Naive thymus-derived CD8-positive, alpha-beta T cell (primary cell): ENCODE results near the gene KIF3A. TPM values are rescaled to one million over a fixed set of nuclear protein-coding genes. Genes with fewer than 3 reads are reported as not detected.

Experiments
- ATAC-seq, 2 donors: fragments of 150-1000 bp; cut with Tn5 transposase in 1 of 2; sonication (Bioruptor Pico), chemical (Tn5 transposase) in 1 of 2; 1 replicate in 1 of 2; 2 replicates in 1 of 2; pipeline ENCODE4 v1.10.0; 2021; ENCODE audit warnings: mild to moderate bottlenecking in 2 of 2, moderate library complexity in 2 of 2
- POLR2A ChIA-PET: fragments of 350-600 bp; sonication (Branson Sonifier 250); formaldehyde crosslinking; loops from one replicate; lab custom pipeline; 2021; ENCODE audit warnings: antibody characterized with exemption; lab: Charles Lee
- DNase-seq, 10 donors: peaks; one replicate each; pipeline versions ENCODE4 v3.0.0 to v3.0.0-alpha.2; 2020 to 2022
- H3K27ac Mint-ChIP-seq, 10 donors: one replicate each; pipeline ENCODE4 v1.8.0; 2020 to 2022; ENCODE audit warnings: mild to moderate bottlenecking in 10 of 10, mixed read lengths in 10 of 10, moderate library complexity in 4 of 10, inconsistent platforms in 1 of 10
- H3K27me3 Mint-ChIP-seq, 5 donors: one replicate each; pipeline ENCODE4 v1.8.0; 2021 to 2022; ENCODE audit warnings: mixed read lengths in 5 of 5
- H3K36me3 Mint-ChIP-seq, 3 donors: one replicate each; pipeline ENCODE4 v1.8.0; 2020 to 2022; ENCODE audit warnings: mixed read lengths in 3 of 3, mild to moderate bottlenecking in 2 of 3, inconsistent platforms in 1 of 3
- H3K4me1 Mint-ChIP-seq, 4 donors: one replicate each; pipeline ENCODE4 v1.8.0; 2021 to 2022; ENCODE audit warnings: mixed read lengths in 4 of 4
- H3K4me3 Mint-ChIP-seq, 10 donors: one replicate each; pipeline ENCODE4 v1.8.0; 2020 to 2022; ENCODE audit warnings: mild to moderate bottlenecking in 10 of 10, mixed read lengths in 10 of 10, moderate library complexity in 6 of 10, inconsistent platforms in 1 of 10
- H3K9me3 Mint-ChIP-seq, 9 donors: one replicate each; pipeline ENCODE4 v1.8.0; 2020 to 2022; ENCODE audit warnings: mixed read lengths in 9 of 9, mild to moderate bottlenecking in 3 of 9, inconsistent platforms in 1 of 9, moderate library complexity in 1 of 9
- polyA plus RNA-seq, 3 donors: library from polyadenylated mRNA; unstranded; fragments of 300-500 nt; fragmentation: Illumina TruSeq; gene quantifications; one replicate each; pipeline ENCODE4 v1.2.3, GENCODE V29; 2021
- total RNA-seq, 8 experiments: library from RNA in 2 of 8; stranded (reverse) in 2 of 8; gene quantifications; one replicate each; pipeline ENCODE4 v1.2.3 and lab custom pipeline; 2021 to 2026

KIF3A gene
- total and polyA plus RNA-seq, 5 experiments from 2014 or later: 8.5 to 16.9 (median 13.5) TPM

GRCh38 chr5:132669455-132669820, 67.9 kb downstream of the KIF3A start:
- POLR2A ChIA-PET: no interaction called here
- no peaks in the 10 kb centered on the region for H3K36me3 Mint-ChIP-seq
- ATAC-seq (no peak), DNase-seq (no peak)
- no peak overlapping the region for H3K4me3 Mint-ChIP-seq
- peaks cover 0 to 2% (median under 1%) of the 10 kb centered on the region in 4 donors for H3K4me1 Mint-ChIP-seq
- peaks cover 0 to 9% (median 0%) of the 10 kb centered on the region in 5 donors for H3K27me3 Mint-ChIP-seq
- no peaks in the 10 kb centered on the region for H3K9me3 Mint-ChIP-seq
- H3K27ac Mint-ChIP-seq: no peak overlapping the region

DNA sequence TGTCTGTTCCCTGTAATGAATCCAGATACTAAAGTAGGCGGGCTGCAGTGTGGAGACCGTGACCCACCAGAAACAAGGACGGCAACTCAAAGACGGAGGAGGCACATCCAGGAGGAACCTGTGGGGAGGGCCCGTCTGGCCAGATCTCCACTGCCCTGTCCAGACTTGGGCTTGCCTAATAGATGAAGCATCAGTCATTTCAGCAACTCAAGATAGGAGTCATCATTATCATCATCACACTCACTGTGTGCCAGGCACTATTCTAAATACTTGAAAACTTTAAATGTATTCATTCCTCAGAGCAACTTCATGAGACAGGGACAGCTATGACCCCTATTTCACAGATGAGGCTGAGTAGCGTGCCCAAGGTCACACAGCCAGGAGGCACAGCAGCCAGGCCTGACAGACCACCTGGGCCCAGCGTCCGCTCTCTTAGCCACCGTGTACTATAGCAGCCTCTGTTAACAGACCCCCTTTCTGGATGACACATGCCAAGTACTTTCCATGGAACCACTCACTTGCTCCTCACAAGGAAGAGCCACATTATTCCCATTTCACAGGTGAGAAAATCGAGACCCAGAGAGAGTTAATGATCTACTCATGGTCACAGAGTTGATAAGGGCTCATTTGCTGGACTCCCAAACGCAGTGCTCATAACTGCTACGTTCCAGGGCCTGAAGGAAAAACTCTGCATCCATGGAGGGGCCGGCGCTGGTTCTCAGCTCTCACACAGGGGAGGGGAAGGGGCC, 68.5 kb downstream of the KIF3A start:
- H3K27me3 Mint-ChIP-seq: peaks cover 0 to 9% (median 0%) of the 10 kb centered on the region in 5 donors
- peaks cover 0 to 4% (median under 1%) of the 10 kb centered on the region in 4 donors for H3K4me1 Mint-ChIP-seq
- no peak for ATAC-seq
- H3K27ac Mint-ChIP-seq: no peak overlapping the region
- H3K9me3 Mint-ChIP-seq: no peaks in the 10 kb centered on the region
- no peak overlapping the region for H3K4me3 Mint-ChIP-seq
- POLR2A ChIA-PET: no interaction called here
- no peak for DNase-seq
- H3K36me3 Mint-ChIP-seq: no peaks in the 10 kb centered on the region

DNA sequence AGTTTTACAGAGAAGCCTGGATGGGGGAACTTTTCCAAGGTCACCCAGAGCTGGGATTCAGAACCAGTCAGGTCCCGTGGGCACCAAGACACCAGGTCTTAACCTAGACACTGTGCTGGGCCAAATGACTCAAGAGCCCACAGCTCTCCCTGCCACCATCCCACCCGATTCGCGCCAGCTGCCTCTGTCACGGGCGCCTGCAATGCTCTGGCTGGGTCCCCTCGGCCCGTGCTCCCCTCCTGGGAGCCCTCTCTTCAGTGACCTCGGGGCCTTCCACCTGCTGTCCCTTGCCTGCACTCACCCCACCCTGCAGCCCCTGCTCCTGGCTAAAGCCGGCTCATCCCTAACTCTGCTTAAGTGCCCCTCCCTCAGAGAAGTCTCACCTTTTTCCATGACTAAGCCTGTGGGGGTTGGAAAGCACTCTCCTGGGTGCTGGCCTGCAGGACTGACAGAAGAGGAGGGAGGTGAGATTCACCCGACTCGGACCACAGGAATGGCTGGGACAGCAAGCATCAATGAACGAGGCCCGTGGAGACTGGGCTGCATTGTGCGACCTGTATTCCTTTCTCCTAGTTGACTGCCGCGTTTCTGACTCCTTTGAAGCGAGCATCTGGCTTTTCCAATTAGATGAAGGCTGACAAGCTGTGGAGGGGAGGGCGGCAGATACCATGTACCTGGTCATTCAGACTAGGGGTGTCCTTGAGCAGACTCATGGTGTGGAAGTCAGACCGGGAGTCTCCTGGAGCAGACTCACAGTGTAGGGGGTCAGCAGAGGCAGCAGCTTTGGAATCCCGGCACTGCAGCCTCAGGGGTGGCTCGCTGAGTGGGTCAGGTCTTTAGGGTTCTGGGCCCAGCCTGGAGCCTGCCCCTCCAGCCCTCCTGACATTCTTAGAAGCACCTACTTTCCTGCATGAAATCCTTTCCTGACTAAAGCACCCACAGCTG, 69.3 kb downstream of the KIF3A start:
- H3K9me3 Mint-ChIP-seq: no peaks in the 10 kb centered on the region
- ATAC-seq (no peak), DNase-seq (no peak)
- peaks cover 0 to 10% (median under 1%) of the 10 kb centered on the region in 4 donors for H3K4me1 Mint-ChIP-seq
- H3K4me3 Mint-ChIP-seq: no peak overlapping the region
- no peak overlapping the region for H3K27ac Mint-ChIP-seq
- no peaks in the 10 kb centered on the region for H3K36me3 Mint-ChIP-seq
- H3K27me3 Mint-ChIP-seq: peaks cover 0 to 9% (median 0%) of the 10 kb centered on the region in 5 donors
- POLR2A ChIA-PET: no interaction called here

DNA sequence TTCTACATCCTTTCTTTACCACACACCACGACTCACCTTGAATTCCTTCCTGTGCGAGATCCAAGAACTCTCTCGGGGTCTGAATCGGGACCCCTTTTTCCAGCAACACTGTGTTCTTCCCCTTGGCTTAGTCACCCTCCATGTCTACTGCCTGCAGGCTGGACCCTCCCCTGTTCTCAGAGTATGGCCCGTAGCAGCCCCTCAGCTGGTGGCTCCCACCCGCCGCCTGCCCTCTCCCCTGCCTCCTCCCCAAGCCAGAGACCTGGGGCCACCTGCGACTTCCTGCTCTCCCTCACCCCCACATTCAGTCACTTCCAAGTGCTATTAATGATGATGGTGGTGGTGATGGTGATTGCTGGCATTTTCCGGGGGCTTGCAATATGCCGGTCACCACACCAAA, 70.0 kb downstream of the KIF3A start:
- Mint-ChIP-seq H3K27ac (no peak overlapping the region), H3K9me3 (no peaks in the 10 kb centered on the region), H3K4me1 (peaks cover 0 to 10% (median under 1%) of the 10 kb centered on the region in 4 donors), H3K36me3 (no peaks in the 10 kb centered on the region), H3K4me3 (no peak overlapping the region), H3K27me3 (peaks cover 0 to 9% (median 0%) of the 10 kb centered on the region in 5 donors)
- POLR2A ChIA-PET: no interaction called here
- ATAC-seq (no peak), DNase-seq (no peak)

- POLR2A ChIA-PET: no interaction called here
- DNase-seq (no peak), ATAC-seq (no peak)
- Mint-ChIP-seq H3K27ac (peak overlapping the region in 1 of 10 donors; percentile 31), H3K4me3 (no peak overlapping the region), H3K4me1 (peaks cover 0 to 10% (median under 1%) of the 10 kb centered on the region in 4 donors), H3K36me3 (no peaks in the 10 kb centered on the region), H3K9me3 (no peaks in the 10 kb centered on the region), H3K27me3 (peaks cover 0 to 9% (median 0%) of the 10 kb centered on the region in 5 donors)
Measured at GRCh38 chr5:132666310-132667123, 70.8 kb downstream of the KIF3A start.

GRCh38 chr5:132665574-132666080, 71.7 kb downstream of the KIF3A start:
- DNase-seq: no peak
- Mint-ChIP-seq H3K9me3 (no peaks in the 10 kb centered on the region), H3K4me1 (peaks cover 0 to 10% (median under 1%) of the 10 kb centered on the region in 4 donors), H3K27ac (no peak overlapping the region), H3K27me3 (peaks cover 0 to 9% (median 3%) of the 10 kb centered on the region in 5 donors), H3K4me3 (no peak overlapping the region), H3K36me3 (no peaks in the 10 kb centered on the region)
- no peak for ATAC-seq
- POLR2A ChIA-PET: no interaction called here

DNA sequence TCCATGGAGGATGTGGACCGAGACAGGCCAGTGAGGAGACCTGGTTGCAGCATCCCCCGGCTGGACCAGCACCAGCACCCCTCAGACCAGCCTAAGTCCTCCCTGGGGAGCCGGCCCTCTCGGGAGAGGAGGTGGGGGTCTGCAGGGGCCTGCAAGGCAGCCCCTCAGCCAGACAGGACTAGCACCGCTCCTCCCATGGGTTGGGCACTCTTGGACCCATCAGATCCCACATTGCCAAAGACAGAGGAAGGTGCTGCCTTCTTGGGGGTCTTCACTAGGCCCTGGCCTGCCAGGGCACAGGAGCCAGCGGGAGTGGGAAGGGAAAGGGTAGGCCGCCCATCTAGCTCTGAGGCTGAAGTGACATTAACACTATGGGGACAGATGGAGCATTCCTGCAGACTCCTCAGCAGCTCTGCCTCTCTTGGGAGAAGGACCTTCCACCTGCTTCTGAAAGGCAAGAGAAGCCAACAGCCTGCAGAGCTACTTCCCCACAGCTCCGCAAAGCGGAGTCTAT, 72.6 kb downstream of the KIF3A start:
- no peak overlapping the region for H3K4me3 Mint-ChIP-seq
- POLR2A ChIA-PET: no interaction called here
- peak overlapping the region in 2 of 10 donors; percentile 32 to 95 for H3K27ac Mint-ChIP-seq
- no peak for DNase-seq
- H3K9me3 Mint-ChIP-seq: no peaks in the 10 kb centered on the region
- peaks cover 0 to 10% (median under 1%) of the 10 kb centered on the region in 4 donors for H3K4me1 Mint-ChIP-seq
- ATAC-seq: no peak
- H3K36me3 Mint-ChIP-seq: no peaks in the 10 kb centered on the region
- peaks cover 0 to 12% (median 4%) of the 10 kb centered on the region in 5 donors for H3K27me3 Mint-ChIP-seq

GRCh38 chr5:132663771-132664695, 73.3 kb downstream of the KIF3A start:
- H3K27me3 Mint-ChIP-seq: peaks cover 0 to 19% (median 6%) of the 10 kb centered on the region in 5 donors
- peak overlapping the region in 1 of 10 donors; percentile 67 for H3K4me3 Mint-ChIP-seq
- no peaks in the 10 kb centered on the region for H3K9me3 Mint-ChIP-seq
- POLR2A ChIA-PET: no interaction called here
- H3K27ac Mint-ChIP-seq: peak overlapping the region in 3 of 10 donors; percentile 33 to 95 (median 82)
- ATAC-seq: no peak
- H3K4me1 Mint-ChIP-seq: peaks cover 0 to 10% (median under 1%) of the 10 kb centered on the region in 4 donors
- peak in 1 of 10 donors; percentile 27 for DNase-seq
- no peaks in the 10 kb centered on the region for H3K36me3 Mint-ChIP-seq

DNA sequence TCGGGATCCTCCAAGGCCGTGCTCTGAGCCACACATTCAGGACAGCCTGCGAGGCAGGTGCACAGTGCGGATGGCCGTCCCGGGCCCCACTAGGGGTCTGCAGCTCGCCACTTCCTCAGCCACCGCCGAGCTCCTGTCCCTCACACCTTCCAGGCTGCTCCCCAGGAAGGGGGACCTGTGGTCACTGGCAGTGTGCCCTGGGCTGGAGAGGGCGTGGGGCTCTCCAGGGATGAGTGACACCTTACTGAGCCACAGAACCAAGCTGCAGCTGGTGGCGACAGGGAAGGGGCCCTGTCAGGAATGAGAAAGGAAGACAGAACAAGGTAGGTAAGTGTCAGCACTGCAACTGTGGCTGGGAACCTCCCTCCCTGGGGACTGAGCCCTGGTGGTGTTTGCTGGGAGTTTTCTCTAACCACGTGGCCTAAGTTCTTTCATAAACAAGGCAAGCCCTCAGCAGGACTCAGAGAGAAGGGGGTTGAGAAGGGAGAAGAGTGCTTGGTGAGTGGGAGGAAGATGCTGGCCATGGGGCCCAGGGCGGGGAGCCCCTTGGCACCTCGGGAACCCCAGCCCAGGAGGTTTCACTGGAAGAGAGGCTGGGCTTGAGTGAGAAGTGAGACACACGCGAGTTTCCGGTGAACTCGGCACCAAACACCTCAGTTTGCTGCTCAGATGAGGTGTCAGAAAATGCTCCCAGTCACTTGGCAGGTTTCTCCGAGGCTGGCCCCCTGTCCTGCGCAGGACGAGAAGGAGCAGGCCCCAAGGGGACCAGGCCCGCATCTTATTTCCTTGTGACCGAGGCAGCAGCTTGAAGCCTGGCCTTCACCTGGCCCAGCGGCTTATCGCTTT, 74.2 kb downstream of the KIF3A start:
- DNase-seq (peak in 1 of 10 donors; percentile 37), ATAC-seq (no peak)
- Mint-ChIP-seq H3K36me3 (no peaks in the 10 kb centered on the region), H3K4me3 (peak overlapping the region in 1 of 10 donors; percentile 55), H3K27ac (peak overlapping the region in 3 of 10 donors; percentile 27 to 95 (median 72)), H3K9me3 (no peaks in the 10 kb centered on the region), H3K4me1 (peaks cover 0 to 10% (median 1%) of the 10 kb centered on the region in 4 donors), H3K27me3 (peaks cover 0 to 28% (median 15%) of the 10 kb centered on the region in 5 donors)
- POLR2A ChIA-PET: no interaction called here

GRCh38 chr5:132662004-132662401, 75.3 kb downstream of the KIF3A start:
- H3K36me3 Mint-ChIP-seq: no peaks in the 10 kb centered on the region
- no peak for DNase-seq
- H3K27me3 Mint-ChIP-seq: peaks cover 0 to 39% (median 18%) of the 10 kb centered on the region in 5 donors
- H3K9me3 Mint-ChIP-seq: no peaks in the 10 kb centered on the region
- H3K27ac Mint-ChIP-seq: peak overlapping the region in 2 of 10 donors; percentile 12 to 29
- no peak overlapping the region for H3K4me3 Mint-ChIP-seq
- POLR2A ChIA-PET: no interaction called here
- ATAC-seq: no peak
- peaks cover 2 to 15% (median 5%) of the 10 kb centered on the region in 4 donors for H3K4me1 Mint-ChIP-seq
